Keratinocyte (primary cell): Measurements from ENCODE around the gene SYNGR1.

Experiments
- CTCF ChIP-seq, 3 experiments: IDR thresholded peaks in 1 of 3; conservative IDR thresholded peaks in 1 of 3; optimal IDR thresholded peaks in 1 of 3; 2 replicates in 2 of 3; 3 replicates in 1 of 3; pipeline versions ENCODE3 to v1.5.1; 2011; ENCODE audit warnings: low read length in 3 of 3, mild to moderate bottlenecking in 3 of 3, moderate library complexity in 2 of 3, control low read depth in 1 of 3, inconsistent platforms in 1 of 3; ENCODE audit not compliant: insufficient read depth in 2 of 3; ENCODE audit errors: extremely low read depth in 1 of 3
- EZH2 ChIP-seq: IDR thresholded peaks from one replicate; pipeline ENCODE4 v1.6.1; 2012; ENCODE audit warnings: inconsistent platforms, mild to moderate bottlenecking, low read length, moderate library complexity

GRCh38 chr22:39395936-39396796, 46.4 kb downstream of the SYNGR1 start:
- TF ChIP-seq CTCF (optimal IDR thresholded peaks at IDR 0.05 in 1 of 3, IDR thresholded peaks at IDR 0.05 in 1 of 3, conservative IDR thresholded peaks at IDR 0.05 in 1 of 3; ENCODE audit: extremely low read depth in 1 of 3, insufficient read depth in 2 of 3, low read length in 3 of 3) (no peak), EZH2 (no peak)
